DOHH2 (cell line): ENCODE data around the gene SYT10.

ENCODE experiments used
- H3F3A ChIP-seq: fragments of 200-600 bp; sonication (generic), shearing (Covaris generic); 2 replicates; pipeline ENCODE4 v1.6.0; 2016; ENCODE audit warnings: antibody characterized with exemption, mild to moderate bottlenecking; ENCODE audit not compliant: control insufficient read depth, insufficient read depth
- H3K27ac ChIP-seq: fragments of 200-600 bp; sonication (generic); 2 replicates; pipeline ENCODE4 v1.5.1; 2014; ENCODE audit warnings: low read depth, mild to moderate bottlenecking, low read length, moderate library complexity
- H3K27me3 ChIP-seq: fragments of 200-600 bp; sonication (generic); 2 replicates; pipeline ENCODE4 v1.6.1; 2014; ENCODE audit warnings: mild to moderate bottlenecking, low read length, mixed read lengths; ENCODE audit not compliant: control insufficient read depth
- H3K36me3 ChIP-seq: fragments of 200-600 bp; sonication (generic); 2 replicates; pipeline ENCODE4 v1.6.1; 2014; ENCODE audit warnings: mild to moderate bottlenecking, low read length, moderate library complexity, mixed read lengths; ENCODE audit not compliant: control insufficient read depth
- H3K4me1 ChIP-seq: fragments of 200-600 bp; sonication (generic); 2 replicates; pipeline ENCODE4 v1.6.1; 2014; ENCODE audit warnings: mild to moderate bottlenecking, low read length, mixed read lengths; ENCODE audit not compliant: control insufficient read depth
- H3K4me2 ChIP-seq: fragments of 200-600 bp; sonication (generic); 2 replicates; pipeline ENCODE4 v1.6.0; 2014; ENCODE audit warnings: mild to moderate bottlenecking, low read length, moderate library complexity
- H3K4me3 ChIP-seq: fragments of 200-600 bp; sonication (generic); 2 replicates; pipeline ENCODE4 v1.5.1; 2014; ENCODE audit warnings: mild to moderate bottlenecking, low read length, mixed read lengths
- H3K79me2 ChIP-seq: fragments of 200-600 bp; sonication (generic); 2 replicates; pipeline ENCODE4 v1.6.1; 2014; ENCODE audit warnings: mild to moderate bottlenecking, low read length, mixed read lengths; ENCODE audit not compliant: control insufficient read depth
- H3K9me2 ChIP-seq: fragments of 200-600 bp; sonication (generic); replicated peaks from 2 replicates; pipeline ENCODE4 v1.6.1; 2014; ENCODE audit warnings: mild to moderate bottlenecking, low read length, mixed read lengths; ENCODE audit not compliant: control insufficient read depth
- H3K9me3 ChIP-seq: fragments of 200-600 bp; sonication (generic); 2 replicates; pipeline ENCODE4 v1.6.1; 2014; ENCODE audit warnings: antibody characterized with exemption, low read length, mixed read lengths; ENCODE audit not compliant: control insufficient read depth, insufficient read depth
- H4K20me1 ChIP-seq: fragments of 200-600 bp; sonication (generic); 2 replicates; pipeline ENCODE4 v1.6.0; 2014; ENCODE audit warnings: low read depth, mild to moderate bottlenecking, antibody characterized with exemption, low read length, moderate library complexity; ENCODE audit not compliant: control insufficient read depth, insufficient read depth
- CTCF ChIP-seq: fragments of 200-600 bp; sonication (generic); IDR thresholded peaks from one replicate; pipeline ENCODE4 v1.5.1; 2014; ENCODE audit warnings: antibody characterized with exemption, mild to moderate bottlenecking, low read depth, low read length; ENCODE audit not compliant: poor library complexity, severe bottlenecking
- EZH2phosphoT487 ChIP-seq: fragments of 200-600 bp; sonication (generic); IDR thresholded peaks from 2 replicates; pipeline ENCODE4 v1.6.1; 2017; ENCODE audit warnings: borderline replicate concordance, mild to moderate bottlenecking, antibody characterized with exemption, low read length, moderate library complexity, mixed read lengths

SYT10 gene

GRCh38 chr12:33450480-33450879, 10.9 kb upstream of the SYT10 start:
- Histone ChIP-seq H3K4me1 (no peaks in the 10 kb centered on the region), H4K20me1 (no peaks in the 10 kb centered on the region), H3K9me3 (no peaks in the 10 kb centered on the region), H3K9me2 (no peaks in the 10 kb centered on the region), H3K36me3 (no peaks in the 10 kb centered on the region), H3K4me2 (no peak overlapping the region), H3K27ac (no peak overlapping the region), H3K27me3 (no peaks in the 10 kb centered on the region), H3K79me2 (no peaks in the 10 kb centered on the region), H3K4me3 (no peak overlapping the region), H3F3A (no peaks in the 10 kb centered on the region)
- TF ChIP-seq EZH2phosphoT487 = no peak
- no peak for TF ChIP-seq CTCF

- Histone ChIP-seq H3K79me2 (no peaks in the 10 kb centered on the region), H3K27me3 (no peaks in the 10 kb centered on the region), H3K4me2 (no peak overlapping the region), H3K9me3 (peaks cover 12% of the 10 kb centered on the region; the same call in 1 of the 2 replicates), H3K36me3 (no peaks in the 10 kb centered on the region), H4K20me1 (no peaks in the 10 kb centered on the region), H3K4me3 (no peak overlapping the region), H3K9me2 (no peaks in the 10 kb centered on the region), H3F3A (no peaks in the 10 kb centered on the region), H3K27ac (no peak overlapping the region), H3K4me1 (no peaks in the 10 kb centered on the region)
- TF ChIP-seq CTCF = no peak
- TF ChIP-seq EZH2phosphoT487 = no peak
Observed at GRCh38 chr12:33440477-33440876, 858 bp upstream of the SYT10 start.

GRCh38 chr12:33438851-33439586, 600 bp downstream of the SYT10 start:
- no peaks in the 10 kb centered on the region for H4K20me1 ChIP-seq
- no peak overlapping the region for H3K4me2 ChIP-seq
- no peaks in the 10 kb centered on the region for H3F3A ChIP-seq
- H3K4me3 ChIP-seq = no peak overlapping the region
- TF ChIP-seq EZH2phosphoT487 (no peak), CTCF (no peak)
- H3K27ac ChIP-seq = no peak overlapping the region
- peaks cover 12% of the 10 kb centered on the region; the same call in 1 of the 2 replicates for H3K9me3 ChIP-seq
- no peaks in the 10 kb centered on the region for H3K4me1 ChIP-seq
- H3K79me2 ChIP-seq = no peaks in the 10 kb centered on the region
- H3K9me2 ChIP-seq = no peaks in the 10 kb centered on the region
- no peaks in the 10 kb centered on the region for H3K27me3 ChIP-seq
- no peaks in the 10 kb centered on the region for H3K36me3 ChIP-seq
